Neuronal stem cell (in vitro differentiated cells): ENCODE measurements around the gene COL20A1.
A peak's percentile ranks its signal among the peaks of the same experiment; 100 is the strongest.

ENCODE experiments used
- DNase-seq: peaks from one replicate; pipeline ENCODE4 v3.0.0-alpha.2; 2013; ENCODE audit warnings: low spot score
- H2AFZ ChIP-seq: one replicate; pipeline ENCODE4 v1.6.1; 2013; ENCODE audit warnings: mild to moderate bottlenecking, low read length, inconsistent platforms
- H2AK5ac ChIP-seq: 2 replicates; pipeline ENCODE4 v1.6.1; 2013; ENCODE audit warnings: low read depth, mild to moderate bottlenecking, inconsistent platforms, low read length, moderate library complexity, mixed read lengths
- H2BK120ac ChIP-seq: 2 replicates; pipeline ENCODE4 v1.6.1; 2013; ENCODE audit warnings: low read depth, mild to moderate bottlenecking, inconsistent platforms, low read length, moderate library complexity, mixed read lengths
- H2BK12ac ChIP-seq: one replicate; pipeline ENCODE4 v1.6.1; 2013; ENCODE audit warnings: low read length, inconsistent platforms
- H2BK15ac ChIP-seq: 2 replicates; pipeline ENCODE4 v1.6.1; 2013; ENCODE audit warnings: mild to moderate bottlenecking, low read length, inconsistent platforms, mixed read lengths
- H2BK5ac ChIP-seq: one replicate; pipeline ENCODE4 v1.6.1; 2013; ENCODE audit warnings: inconsistent platforms, mild to moderate bottlenecking, low read length, moderate library complexity
- H3K14ac ChIP-seq: one replicate; pipeline ENCODE4 v1.6.1; 2013; ENCODE audit warnings: low read length, inconsistent platforms
- H3K18ac ChIP-seq: 2 replicates; pipeline ENCODE4 v1.6.1; 2013; ENCODE audit warnings: low read length, inconsistent platforms
- H3K23ac ChIP-seq: 2 replicates; pipeline ENCODE4 v1.6.1; 2013; ENCODE audit warnings: low read depth, mild to moderate bottlenecking, mixed read lengths, low read length, inconsistent platforms; ENCODE audit not compliant: poor library complexity
- H3K27ac ChIP-seq: replicated peaks from 3 replicates; pipeline ENCODE4 v1.5.1; 2013; ENCODE audit warnings: low read length, inconsistent platforms
- H3K27me3 ChIP-seq, 3 experiments: 2 replicates each; pipeline ENCODE4 v1.6.1; 2013; ENCODE audit warnings: low read length in 3 of 3, mild to moderate bottlenecking in 2 of 3, inconsistent platforms in 1 of 3, low read depth in 1 of 3, mixed read lengths in 1 of 3, moderate library complexity in 1 of 3; ENCODE audit not compliant: control insufficient read depth in 3 of 3, insufficient read depth in 3 of 3
- H3K36me3 ChIP-seq, 2 donors: replicated peaks in 1 of 2; 2 replicates each; pipeline ENCODE4 v1.6.1; 2013; ENCODE audit warnings: low read length in 2 of 2; ENCODE audit not compliant: control insufficient read depth in 2 of 2, insufficient read depth in 2 of 2
- H3K4ac ChIP-seq: 2 replicates; pipeline ENCODE4 v1.6.1; 2013; ENCODE audit warnings: inconsistent platforms, mild to moderate bottlenecking, low read length, moderate library complexity
- H3K4me1 ChIP-seq, 2 donors: 1 replicate in 1 of 2; 2 replicates in 1 of 2; pipeline ENCODE4 v1.6.1; 2013; ENCODE audit warnings: low read length in 2 of 2, low read depth in 1 of 2; ENCODE audit not compliant: control insufficient read depth in 2 of 2, insufficient read depth in 1 of 2
- H3K4me2 ChIP-seq: one replicate; pipeline ENCODE4 v1.6.1; 2013; ENCODE audit warnings: mild to moderate bottlenecking, low read length, inconsistent platforms; ENCODE audit not compliant: insufficient read depth, poor library complexity, severe bottlenecking
- H3K4me3 ChIP-seq, 2 donors: 2 replicates each; pipeline ENCODE4 v1.5.1; 2013; ENCODE audit warnings: low read length in 2 of 2, mild to moderate bottlenecking in 2 of 2, inconsistent platforms in 1 of 2, moderate library complexity in 1 of 2
- H3K79me1 ChIP-seq: one replicate; pipeline ENCODE4 v1.6.1; 2013; ENCODE audit warnings: low read depth, mild to moderate bottlenecking, inconsistent platforms, low read length, moderate library complexity
- H3K9ac ChIP-seq: one replicate; pipeline ENCODE4 v1.6.1; 2013; ENCODE audit warnings: mild to moderate bottlenecking, low read depth, low read length, inconsistent platforms; ENCODE audit not compliant: poor library complexity
- H3K9me3 ChIP-seq, 2 donors: replicated peaks in 1 of 2; 2 replicates each; pipeline versions ENCODE3 to v1.6.1; 2013; ENCODE audit warnings: low read length in 2 of 2, mild to moderate bottlenecking in 2 of 2, inconsistent platforms in 1 of 2, low read depth in 1 of 2, mixed read lengths in 1 of 2, moderate library complexity in 1 of 2; ENCODE audit not compliant: control insufficient read depth in 2 of 2, insufficient read depth in 1 of 2
- H4K8ac ChIP-seq: one replicate; pipeline ENCODE4 v1.6.1; 2013; ENCODE audit warnings: low read depth, mild to moderate bottlenecking, inconsistent platforms, low read length, moderate library complexity
- H4K91ac ChIP-seq: one replicate; pipeline ENCODE4 v1.6.1; 2013; ENCODE audit warnings: low read length, low read depth, mild to moderate bottlenecking, inconsistent platforms; ENCODE audit not compliant: poor library complexity
- WGBS, 2 donors: extraction: QIAGEN DNeasy Blood & Tissue Kit; methylation state at CpG; one replicate each; pipeline ENCODE4 v1.1.7; 2013; ENCODE audit warnings: missing lambda C conversion rate in 2 of 2, mixed read lengths in 1 of 2; ENCODE audit not compliant: insufficient read length in 2 of 2, insufficient replicate concordance in 1 of 2; ENCODE audit errors: extremely low coverage in 2 of 2; 5-methylcytosine and 5-hydroxymethylcytosine counted together

Gene COL20A1

DNA sequence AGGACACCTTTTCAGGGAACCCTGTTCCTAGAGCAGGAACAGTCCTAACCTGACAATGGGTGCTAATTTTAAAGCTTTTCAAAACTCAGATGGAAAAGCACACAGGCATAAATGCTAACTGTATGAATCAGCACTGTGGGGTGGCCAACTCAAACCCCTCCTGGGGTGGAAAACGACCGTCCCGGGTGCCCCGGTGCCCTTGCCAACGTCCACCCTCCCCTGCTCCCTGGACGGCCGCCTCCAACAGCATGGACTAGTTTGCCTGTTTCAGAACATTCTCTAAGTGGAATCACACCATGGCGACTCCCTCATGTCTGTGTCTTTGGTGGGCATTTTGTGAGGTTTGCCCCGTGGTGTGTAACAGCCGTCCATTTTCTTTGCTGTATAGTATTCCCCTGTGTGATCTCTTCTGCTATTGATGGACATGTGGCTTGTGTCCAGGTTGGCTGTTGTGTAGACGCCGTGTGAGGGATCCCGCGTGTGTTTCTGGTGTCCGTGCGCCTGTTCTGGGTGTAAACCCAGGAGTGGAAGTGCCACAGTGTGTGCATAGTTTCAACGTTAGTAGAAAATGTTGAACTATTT is 5.8 kb downstream of the COL20A1 start:
- H4K91ac ChIP-seq = no peak overlapping the region
- H2AK5ac ChIP-seq = no peak overlapping the region
- no peak overlapping the region for H3K23ac ChIP-seq
- no peak overlapping the region for H3K27ac ChIP-seq
- no peaks in the 10 kb centered on the region for H3K36me3 ChIP-seq
- WGBS, 2 donors = no CpG with 5 or more reads among the region's 17 CpGs
- no peaks in the 10 kb centered on the region for H3K79me1 ChIP-seq
- no peak overlapping the region for H2BK15ac ChIP-seq
- H3K4me2 ChIP-seq = no peak overlapping the region
- no peak overlapping the region for H4K8ac ChIP-seq
- H3K9ac ChIP-seq = no peak overlapping the region
- H3K4ac ChIP-seq = no peak overlapping the region
- no peak overlapping the region for H2BK12ac ChIP-seq
- no peak overlapping the region for H3K4me3 ChIP-seq
- H3K18ac ChIP-seq = no peak overlapping the region
- H2BK120ac ChIP-seq = no peak overlapping the region
- H3K4me1 ChIP-seq = peaks cover 20 to 27% of the 10 kb centered on the region in 2 donors
- peaks cover 0 to 13% (median 0%) of the 10 kb centered on the region in 3 experiments for H3K27me3 ChIP-seq
- DNase-seq = no peak
- H2AFZ ChIP-seq = no peak overlapping the region
- no peak overlapping the region for H2BK5ac ChIP-seq
- H3K9me3 ChIP-seq = no peaks in the 10 kb centered on the region
- no peak overlapping the region for H3K14ac ChIP-seq

DNA sequence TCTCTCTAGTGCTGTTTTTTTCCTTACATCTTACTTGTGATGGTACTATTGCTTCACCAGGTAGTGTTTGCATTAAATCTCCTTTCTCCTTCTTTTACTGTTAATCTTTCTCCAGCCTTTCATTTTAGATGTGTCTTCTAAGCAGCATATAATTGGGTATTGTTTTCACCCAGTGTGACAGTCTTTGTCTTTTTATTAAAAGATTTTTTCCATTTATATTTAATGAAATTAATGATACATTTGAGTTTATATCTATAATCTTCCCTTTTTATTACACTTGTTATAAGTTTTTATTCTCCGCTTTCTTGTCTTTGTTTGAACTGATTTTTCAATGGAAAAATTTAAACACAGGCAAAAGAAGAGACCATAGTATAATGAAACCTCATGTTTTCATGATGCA is 8.7 kb downstream of the COL20A1 start:
- no peaks in the 10 kb centered on the region for H3K79me1 ChIP-seq
- no peak overlapping the region for H3K23ac ChIP-seq
- no peak overlapping the region for H2BK15ac ChIP-seq
- no peak overlapping the region for H3K18ac ChIP-seq
- H3K4ac ChIP-seq = no peak overlapping the region
- no peaks in the 10 kb centered on the region for H3K27me3 ChIP-seq
- H3K27ac ChIP-seq = no peak overlapping the region
- no peaks in the 10 kb centered on the region for H3K36me3 ChIP-seq
- H3K4me1 ChIP-seq = peaks cover 3 to 8% of the 10 kb centered on the region in 2 donors
- H2BK120ac ChIP-seq = no peak overlapping the region
- no peak overlapping the region for H3K9ac ChIP-seq
- no peaks in the 10 kb centered on the region for H3K9me3 ChIP-seq
- WGBS, 2 donors = no CpG with 5 or more reads among the region's 1 CpG
- no peak overlapping the region for H3K4me2 ChIP-seq
- no peak for DNase-seq
- H4K91ac ChIP-seq = no peak overlapping the region
- H2AFZ ChIP-seq = no peak overlapping the region
- H3K4me3 ChIP-seq = no peak overlapping the region
- no peak overlapping the region for H2BK12ac ChIP-seq
- no peak overlapping the region for H4K8ac ChIP-seq
- no peak overlapping the region for H2AK5ac ChIP-seq
- H2BK5ac ChIP-seq = no peak overlapping the region
- no peak overlapping the region for H3K14ac ChIP-seq

DNA sequence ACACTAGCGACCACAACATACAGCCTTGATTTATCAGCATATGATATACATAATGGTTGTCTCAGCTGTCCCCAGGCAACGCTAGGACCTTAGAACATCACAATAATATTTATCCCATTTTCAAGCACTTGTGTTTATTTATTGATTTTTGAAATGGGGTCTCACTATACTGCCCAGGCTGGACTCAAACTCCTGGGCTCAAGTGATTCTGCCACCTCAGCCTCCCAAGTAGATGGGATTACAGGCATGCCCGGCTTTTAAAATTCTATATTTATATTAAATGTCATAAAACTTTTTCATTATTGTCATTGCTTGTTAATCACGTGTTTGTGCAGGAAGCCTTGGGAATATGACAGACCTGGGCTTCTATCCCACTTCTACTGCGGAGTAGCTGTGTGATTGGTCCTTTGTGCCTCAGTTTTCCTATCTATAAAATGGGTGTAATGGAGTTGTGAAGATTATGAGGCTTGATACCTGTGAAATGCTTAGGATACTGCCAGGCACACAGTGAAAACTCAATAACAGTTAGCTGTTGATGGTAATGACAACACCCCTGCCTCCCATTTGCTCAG is 10.2 kb downstream of the COL20A1 start:
- Histone ChIP-seq H3K23ac (no peak overlapping the region), H3K18ac (no peak overlapping the region), H3K27ac (no peak overlapping the region), H3K14ac (peak overlapping the region; percentile 38), H2AK5ac (no peak overlapping the region), H3K4me1 (no peaks in the 10 kb centered on the region), H3K9me3 (no peaks in the 10 kb centered on the region), H4K8ac (no peak overlapping the region), H2BK15ac (no peak overlapping the region), H2BK5ac (no peak overlapping the region), H3K79me1 (no peaks in the 10 kb centered on the region), H2BK12ac (no peak overlapping the region), H3K27me3 (peaks cover 0 to 9% (median 0%) of the 10 kb centered on the region in 3 experiments), H3K4me2 (no peak overlapping the region), H2BK120ac (no peak overlapping the region), H3K4me3 (no peak overlapping the region), H2AFZ (no peak overlapping the region), H3K36me3 (no peaks in the 10 kb centered on the region), H3K9ac (no peak overlapping the region), H4K91ac (no peak overlapping the region), H3K4ac (no peak overlapping the region)
- DNase-seq = no peak
- no CpG with 5 or more reads among the region's 5 CpGs for WGBS, 2 donors

DNA sequence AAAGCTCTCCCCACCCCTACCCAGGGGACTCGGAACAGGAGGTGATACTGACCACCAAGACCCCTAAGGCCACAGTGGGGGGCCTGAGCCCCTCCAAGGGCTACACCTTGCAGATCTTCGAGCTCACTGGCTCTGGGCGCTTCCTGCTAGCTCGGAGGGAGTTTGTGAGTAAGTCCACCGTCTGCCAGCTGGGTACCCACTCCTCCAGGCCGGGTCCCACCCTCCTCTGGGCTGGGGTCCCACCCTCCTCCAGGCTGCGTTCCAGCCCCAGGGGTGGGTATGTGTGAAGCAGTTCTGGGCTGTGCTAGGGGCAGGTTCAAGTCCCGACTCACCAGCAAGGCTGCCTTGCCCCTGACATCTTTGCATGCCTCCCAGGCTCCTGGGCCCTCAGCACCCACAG is 12.4 kb downstream of the COL20A1 start:
- no peak overlapping the region for H3K4me3 ChIP-seq
- no peak overlapping the region for H2AFZ ChIP-seq
- no peaks in the 10 kb centered on the region for H3K9me3 ChIP-seq
- no peak overlapping the region for H4K8ac ChIP-seq
- no peak for DNase-seq
- H4K91ac ChIP-seq = no peak overlapping the region
- no peak overlapping the region for H3K14ac ChIP-seq
- no peak overlapping the region for H2BK5ac ChIP-seq
- H2AK5ac ChIP-seq = peak overlapping the region; percentile 90
- no peak overlapping the region for H3K23ac ChIP-seq
- no peak overlapping the region for H2BK12ac ChIP-seq
- H3K9ac ChIP-seq = peak overlapping the region; percentile 6
- H3K79me1 ChIP-seq = no peaks in the 10 kb centered on the region
- H3K4me1 ChIP-seq = peaks cover 1 to 8% of the 10 kb centered on the region in 2 donors
- WGBS, 2 donors = no CpG with 5 or more reads among the region's 8 CpGs
- H3K36me3 ChIP-seq = no peaks in the 10 kb centered on the region
- no peak overlapping the region for H2BK120ac ChIP-seq
- H3K4me2 ChIP-seq = no peak overlapping the region
- H3K27me3 ChIP-seq = peaks cover 0 to 16% (median 0%) of the 10 kb centered on the region in 3 experiments
- H3K27ac ChIP-seq = no peak overlapping the region
- H2BK15ac ChIP-seq = no peak overlapping the region
- H3K4ac ChIP-seq = no peak overlapping the region
- peak overlapping the region; percentile 77 for H3K18ac ChIP-seq
